GM18511 (cell line): ENCODE results near the gene CASP7.
A peak's percentile ranks its signal among the peaks of the same experiment; 100 is the strongest.
"Not testable (repeated sequence)": the region's sequence is repeated elsewhere in the genome, so short reads cannot be mapped to it uniquely, and the experiment has no call there.

Source experiments
- ATAC-seq: cut with Tn5 transposase; IDR thresholded peaks from one replicate; pipeline ENCODE4 v1.9.1; 2021; ENCODE audit warnings: mild to moderate bottlenecking, moderate library complexity; ENCODE audit not compliant: unreplicated experiment

CASP7 gene

GRCh38 chr10:113679463-113680189 is at the start of gene CASP7:
Gene CASP7, plus strand, starts transcription at chr10:113679912. Its CDS starts 17,582 bp downstream, at chr10:113697494.
- peak; percentile 69 for ATAC-seq

- ATAC-seq = no peak
These were observed 48.7 kb upstream of the CASP7 start for GRCh38 chr10:113630929-113631533.

- no peak for ATAC-seq
These were observed 47.9 kb upstream of the CASP7 start for GRCh38 chr10:113631684-113632367.

GRCh38 chr10:113639966-113640365 is 39.7 kb upstream of the CASP7 start:
- no peak for ATAC-seq

GRCh38 chr10:113641702-113642101 is 38.0 kb upstream of the CASP7 start:
- no peak for ATAC-seq

- no peak for ATAC-seq
These were observed 36.5 kb upstream of the CASP7 start for GRCh38 chr10:113643183-113643582.

- no peak for ATAC-seq
These were observed 35.3 kb upstream of the CASP7 start for GRCh38 chr10:113644185-113645120.

- no peak for ATAC-seq
These were observed 33.1 kb upstream of the CASP7 start for GRCh38 chr10:113646336-113647201.

GRCh38 chr10:113647812-113648211 is 31.9 kb upstream of the CASP7 start:
- no peak for ATAC-seq

- no peak for ATAC-seq
These were observed 31.2 kb upstream of the CASP7 start for GRCh38 chr10:113648478-113648877.

- ATAC-seq = no peak
These were observed 29.5 kb upstream of the CASP7 start for GRCh38 chr10:113650172-113650571.

- ATAC-seq = no peak
These were observed 28.7 kb upstream of the CASP7 start for GRCh38 chr10:113651021-113651420.

- ATAC-seq = no peak
These were observed 27.8 kb upstream of the CASP7 start for GRCh38 chr10:113651898-113652297.

- ATAC-seq = not testable (repeated sequence)
These were observed 27.3 kb upstream of the CASP7 start for GRCh38 chr10:113652456-113652855.

GRCh38 chr10:113656896-113657295 is 22.8 kb upstream of the CASP7 start:
- ATAC-seq = no peak

- ATAC-seq = no peak
These were observed 22.2 kb upstream of the CASP7 start for GRCh38 chr10:113657544-113657943.

GRCh38 chr10:113661332-113661731 is 18.4 kb upstream of the CASP7 start:
- ATAC-seq = no peak

GRCh38 chr10:113663142-113663541 is 16.6 kb upstream of the CASP7 start:
- no peak for ATAC-seq

GRCh38 chr10:113663908-113664307 is 15.8 kb upstream of the CASP7 start, which contains the start of gene NRAP:
Gene NRAP, minus strand, starts transcription at chr10:113664041. Its CDS starts 159 bp downstream, at chr10:113663882.
- ATAC-seq = no peak

- no peak for ATAC-seq
These were observed 14.4 kb upstream of the CASP7 start for GRCh38 chr10:113665352-113665751.
